ENCODE results near the gene UBAP2L.

DNA sequence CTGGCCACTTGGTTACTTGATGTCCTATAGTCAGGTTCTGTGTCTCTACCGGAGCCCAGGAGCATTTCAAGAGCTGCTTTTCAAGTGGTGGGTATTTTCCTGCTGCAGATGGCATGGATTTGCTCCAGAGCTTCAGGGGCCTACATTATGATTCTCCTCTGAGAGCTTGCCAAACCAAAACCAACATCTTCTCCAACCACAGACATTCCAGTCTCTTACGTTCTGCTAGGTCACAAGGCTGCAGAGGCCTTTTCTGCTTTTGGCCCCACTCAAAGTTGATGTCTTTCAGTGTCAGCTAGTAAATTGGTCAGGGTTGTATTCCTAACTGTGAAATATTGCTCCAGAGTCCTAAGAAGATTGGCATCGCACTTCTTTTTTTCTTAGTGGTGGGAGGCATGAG lies 85.4 kb downstream of the UBAP2L start:
- TF ChIP-seq, protein P1, sequence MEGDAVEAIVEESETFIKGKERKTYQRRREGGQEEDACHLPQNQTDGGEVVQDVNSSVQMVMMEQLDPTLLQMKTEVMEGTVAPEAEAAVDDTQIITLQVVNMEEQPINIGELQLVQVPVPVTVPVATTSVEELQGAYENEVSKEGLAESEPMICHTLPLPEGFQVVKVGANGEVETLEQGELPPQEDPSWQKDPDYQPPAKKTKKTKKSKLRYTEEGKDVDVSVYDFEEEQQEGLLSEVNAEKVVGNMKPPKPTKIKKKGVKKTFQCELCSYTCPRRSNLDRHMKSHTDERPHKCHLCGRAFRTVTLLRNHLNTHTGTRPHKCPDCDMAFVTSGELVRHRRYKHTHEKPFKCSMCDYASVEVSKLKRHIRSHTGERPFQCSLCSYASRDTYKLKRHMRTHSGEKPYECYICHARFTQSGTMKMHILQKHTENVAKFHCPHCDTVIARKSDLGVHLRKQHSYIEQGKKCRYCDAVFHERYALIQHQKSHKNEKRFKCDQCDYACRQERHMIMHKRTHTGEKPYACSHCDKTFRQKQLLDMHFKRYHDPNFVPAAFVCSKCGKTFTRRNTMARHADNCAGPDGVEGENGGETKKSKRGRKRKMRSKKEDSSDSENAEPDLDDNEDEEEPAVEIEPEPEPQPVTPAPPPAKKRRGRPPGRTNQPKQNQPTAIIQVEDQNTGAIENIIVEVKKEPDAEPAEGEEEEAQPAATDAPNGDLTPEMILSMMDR (conservative IDR thresholded peaks at IDR 0.05 in 1 of 2, IDR thresholded peaks at IDR 0.05 in 1 of 2; ENCODE audit: low read depth in 1 of 2, low read length in 2 of 2), result no peak
- TF ChIP-seq EZH2 (IDR thresholded peaks at IDR 0.05; ENCODE audit: low read length, missing control alignments), result no peak
